ENCODE measurements around the gene PLPP1.

The PLPP1 gene

GRCh38 chr5:55418994-55419968, 115.5 kb downstream of the PLPP1 start:
- no peak for TF ChIP-seq CTCF (IDR thresholded peaks at IDR 0.05; ENCODE audit: insufficient read depth, low read depth, low read length, missing control alignments)
- no peak overlapping the region for H3K4me3 ChIP-seq (ENCODE audit: low read length)
- no peak for DNase-seq (ENCODE audit: low read depth)

GRCh38 chr5:55416306-55416705, 118.5 kb downstream of the PLPP1 start:
- no peak overlapping the region for H3K4me3 ChIP-seq (ENCODE audit: low read length)
- no peak for TF ChIP-seq CTCF (IDR thresholded peaks at IDR 0.05; ENCODE audit: insufficient read depth, low read depth, low read length, missing control alignments)
- no peak for DNase-seq (ENCODE audit: low read depth)

GRCh38 chr5:55415071-55415470, 119.7 kb downstream of the PLPP1 start:
- DNase-seq (ENCODE audit: low read depth) = no peak
- no peak for TF ChIP-seq CTCF (IDR thresholded peaks at IDR 0.05; ENCODE audit: insufficient read depth, low read depth, low read length, missing control alignments)
- no peak overlapping the region for H3K4me3 ChIP-seq (ENCODE audit: low read length)

GRCh38 chr5:55413644-55414043, 121.1 kb downstream of the PLPP1 start:
- no peak for DNase-seq (ENCODE audit: low read depth)
- TF ChIP-seq CTCF (IDR thresholded peaks at IDR 0.05; ENCODE audit: insufficient read depth, low read depth, low read length, missing control alignments) = no peak
- H3K4me3 ChIP-seq (ENCODE audit: low read length) = no peak overlapping the region

DNA sequence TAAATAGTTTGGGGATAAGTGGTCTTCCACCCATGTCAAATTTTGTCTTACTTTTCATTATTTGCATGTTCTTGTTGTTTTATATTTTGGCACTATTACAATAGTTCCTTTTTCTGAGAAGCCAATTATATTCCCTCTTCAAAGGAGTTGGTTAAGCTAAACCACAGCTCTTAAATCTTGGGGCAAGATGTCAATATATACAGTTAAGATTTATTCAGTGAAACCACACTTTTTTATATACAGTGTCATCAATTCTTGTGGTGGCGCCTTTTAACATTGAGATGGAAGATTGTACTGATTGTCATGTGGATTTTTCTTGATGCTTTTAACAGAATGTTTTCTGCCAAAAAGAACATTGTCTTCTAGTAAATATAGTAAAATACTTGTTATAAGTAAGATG, 122.9 kb downstream of the PLPP1 start:
- no peak for TF ChIP-seq CTCF (IDR thresholded peaks at IDR 0.05; ENCODE audit: insufficient read depth, low read depth, low read length, missing control alignments)
- H3K4me3 ChIP-seq (ENCODE audit: low read length) = no peak overlapping the region
- no peak for DNase-seq (ENCODE audit: low read depth)

DNA sequence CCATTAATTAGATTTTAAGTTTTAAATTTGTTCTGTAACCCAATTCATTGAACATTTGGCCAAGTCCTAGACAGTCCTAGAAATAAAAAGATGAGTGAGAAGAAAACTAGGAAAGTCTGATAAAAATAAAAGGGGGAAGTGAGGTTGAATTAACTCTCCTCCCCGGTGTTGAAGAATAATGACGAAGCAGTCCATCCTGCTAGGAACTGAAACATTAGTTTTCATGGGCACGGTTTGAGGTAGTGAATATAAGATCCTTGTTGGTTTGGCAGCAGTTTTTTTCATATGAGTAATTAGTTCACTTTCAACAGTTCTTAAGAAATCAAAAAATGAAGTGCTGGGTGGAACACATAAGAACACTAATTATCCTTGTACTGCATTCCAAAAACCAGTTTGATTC, 123.9 kb downstream of the PLPP1 start:
- H3K4me3 ChIP-seq (ENCODE audit: low read length) = no peak overlapping the region
- TF ChIP-seq CTCF (IDR thresholded peaks at IDR 0.05; ENCODE audit: insufficient read depth, low read depth, low read length, missing control alignments) = no peak
- no peak for DNase-seq (ENCODE audit: low read depth)

GRCh38 chr5:55409775-55410174, 125.0 kb downstream of the PLPP1 start:
- no peak overlapping the region for H3K4me3 ChIP-seq (ENCODE audit: low read length)
- no peak for TF ChIP-seq CTCF (IDR thresholded peaks at IDR 0.05; ENCODE audit: insufficient read depth, low read depth, low read length, missing control alignments)
- no peak for DNase-seq (ENCODE audit: low read depth)
